DND-41 (cell line): Measurements from ENCODE around the gene LDAF1.

Source experiments
- ATAC-seq: fragments of 200-7000 bp; cut with Tn5 transposase; 3 replicates; pipeline ENCODE4 v1.9.1; 2021; ENCODE audit warnings: low read depth; ENCODE audit not compliant: insufficient read depth
- DNase-seq: peaks from one replicate; pipeline ENCODE4 v3.0.0-alpha.2; 2020
- H2AFZ ChIP-seq: 2 replicates; pipeline ENCODE4 v1.6.0; 2012; ENCODE audit warnings: low read depth, low read length
- H3K27ac ChIP-seq: 2 replicates; pipeline ENCODE4 v1.5.1; 2012; ENCODE audit warnings: low read length, inconsistent platforms
- H3K27me3 ChIP-seq: fragments of 200-600 bp; sonication (generic); 2 replicates; pipeline ENCODE4 v1.6.0; 2012; ENCODE audit warnings: low read length, mild to moderate bottlenecking, inconsistent platforms; ENCODE audit not compliant: insufficient read depth, poor library complexity
- H3K36me3 ChIP-seq: 2 replicates; pipeline ENCODE4 v1.5.1; 2012; ENCODE audit warnings: low read length, inconsistent platforms; ENCODE audit not compliant: insufficient read depth
- H3K4me1 ChIP-seq: 2 replicates; pipeline ENCODE4 v1.5.1; 2012; ENCODE audit warnings: mild to moderate bottlenecking, low read length; ENCODE audit not compliant: insufficient read depth
- H3K4me2 ChIP-seq: 2 replicates; pipeline ENCODE4 v1.6.0; 2012; ENCODE audit warnings: mild to moderate bottlenecking, moderate library complexity, low read length, inconsistent platforms; ENCODE audit not compliant: insufficient read depth
- H3K4me3 ChIP-seq, 2 experiments: fragments of 200-600 bp in 1 of 2; shearing (Covaris generic) in 1 of 2; 2 replicates each; pipeline ENCODE4 v1.5.1; 2012 to 2016; ENCODE audit warnings: inconsistent platforms in 2 of 2, low read length in 2 of 2, mild to moderate bottlenecking in 2 of 2, low read depth in 1 of 2, moderate library complexity in 1 of 2
- H3K79me2 ChIP-seq: 2 replicates; pipeline ENCODE4 v1.6.0; 2012; ENCODE audit warnings: low read length, inconsistent platforms; ENCODE audit not compliant: insufficient read depth
- H3K9ac ChIP-seq: 2 replicates; pipeline ENCODE4 v1.6.0; 2012; ENCODE audit warnings: low read depth, mild to moderate bottlenecking, inconsistent platforms, low read length, moderate library complexity
- H3K9me3 ChIP-seq: 2 replicates; pipeline ENCODE4 v1.5.1; 2012; ENCODE audit warnings: low read length, moderate library complexity, mild to moderate bottlenecking, inconsistent platforms; ENCODE audit not compliant: insufficient read depth, severe bottlenecking
- H4K20me1 ChIP-seq: 2 replicates; pipeline ENCODE4 v1.6.0; 2012; ENCODE audit warnings: low read length; ENCODE audit not compliant: insufficient read depth
- CTCF ChIP-seq: IDR thresholded peaks from 2 replicates; pipeline ENCODE4 v1.5.1; 2012; ENCODE audit warnings: borderline replicate concordance, low read length, moderate library complexity, mild to moderate bottlenecking; ENCODE audit not compliant: poor library complexity, severe bottlenecking; ENCODE audit errors: extremely low read depth
- EZH2 ChIP-seq: IDR thresholded peaks from 3 replicates; pipeline ENCODE4 v1.6.1; 2012; ENCODE audit warnings: borderline replicate concordance, low read depth, mild to moderate bottlenecking, moderate library complexity, low read length, inconsistent platforms; ENCODE audit not compliant: severe bottlenecking

The LDAF1 gene

GRCh38 chr16:21226749-21227148, 68.3 kb downstream of the LDAF1 start:
- Histone ChIP-seq H3K4me2 (no peak overlapping the region), H3K36me3 (no peaks in the 10 kb centered on the region), H3K27me3 (peaks cover 21% of the 10 kb centered on the region), H3K79me2 (no peaks in the 10 kb centered on the region), H3K9ac (no peak overlapping the region), H3K27ac (no peak overlapping the region), H3K9me3 (no peaks in the 10 kb centered on the region), H2AFZ (no peak overlapping the region), H3K4me3 (no peak overlapping the region), H3K4me1 (no peaks in the 10 kb centered on the region), H4K20me1 (no peaks in the 10 kb centered on the region)
- no peak for TF ChIP-seq CTCF
- ATAC-seq (no peak), DNase-seq (no peak)

- Histone ChIP-seq H3K27ac (no peak overlapping the region), H3K36me3 (no peaks in the 10 kb centered on the region), H3K9ac (no peak overlapping the region), H2AFZ (no peak overlapping the region), H3K9me3 (no peaks in the 10 kb centered on the region), H3K79me2 (no peaks in the 10 kb centered on the region), H3K4me3 (no peak overlapping the region), H4K20me1 (no peaks in the 10 kb centered on the region), H3K4me2 (no peak overlapping the region), H3K4me1 (no peaks in the 10 kb centered on the region), H3K27me3 (peaks cover 18% of the 10 kb centered on the region)
- ATAC-seq = no peak
- TF ChIP-seq CTCF = no peak
- DNase-seq = no peak
Measured at GRCh38 chr16:21227866-21228265, 69.4 kb downstream of the LDAF1 start.

GRCh38 chr16:21228361-21228872, 69.9 kb downstream of the LDAF1 start:
- H2AFZ ChIP-seq = no peak overlapping the region
- H4K20me1 ChIP-seq = no peaks in the 10 kb centered on the region
- H3K79me2 ChIP-seq = no peaks in the 10 kb centered on the region
- no peak for TF ChIP-seq CTCF
- no peak for TF ChIP-seq EZH2
- ATAC-seq = no peak
- no peaks in the 10 kb centered on the region for H3K36me3 ChIP-seq
- no peak for DNase-seq
- no peak overlapping the region for H3K4me2 ChIP-seq
- no peaks in the 10 kb centered on the region for H3K4me1 ChIP-seq
- H3K4me3 ChIP-seq = no peak overlapping the region
- no peak overlapping the region for H3K9ac ChIP-seq
- peaks cover 15% of the 10 kb centered on the region for H3K27me3 ChIP-seq
- H3K27ac ChIP-seq = no peak overlapping the region
- H3K9me3 ChIP-seq = no peaks in the 10 kb centered on the region
